Peyer's patch (tissue), 4 donors: ENCODE measurements around the gene SLC25A48.

Experiments
- POLR2A ChIP-seq, 2 donors: fragments of 450-650 bp; IDR thresholded peaks; one replicate each; pipeline ENCODE4 v1.5.1; 2017; ENCODE audit warnings: antibody characterized with exemption in 2 of 2, mild to moderate bottlenecking in 2 of 2, moderate library complexity in 2 of 2
- TF ChIP-seq, protein P1 (sequence below), 6 experiments: fragments of 450-650 bp in 4 of 6; fragments of 200-600 bp in 2 of 6; sonication (generic) in 1 of 6; IDR thresholded peaks; one replicate each; pipeline ENCODE4 v1.5.1; 2017 to 2019; ENCODE audit warnings: antibody characterized with exemption in 6 of 6, mild to moderate bottlenecking in 3 of 6, moderate library complexity in 1 of 6

DNA sequence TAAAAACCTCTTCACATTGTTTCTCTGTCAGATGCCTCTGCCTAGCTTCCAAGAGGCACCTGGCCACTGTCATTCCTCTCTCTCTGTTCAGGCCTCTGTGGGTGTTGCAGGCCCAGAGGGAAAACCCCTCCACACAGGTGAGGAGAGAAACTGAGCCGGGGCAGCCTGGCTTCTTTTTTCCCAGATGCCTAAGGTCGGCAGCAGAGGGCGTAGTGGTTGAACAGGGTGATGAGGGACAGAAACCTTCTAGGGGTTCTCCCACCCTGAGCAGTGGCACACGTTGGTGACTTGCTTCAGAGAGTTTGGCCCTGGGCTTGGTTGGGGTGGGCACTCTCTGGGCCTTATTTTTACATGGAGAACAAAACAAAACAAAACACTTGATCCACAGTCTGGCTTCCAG, 49.0 kb downstream of the SLC25A48 start:
- no peak for TF ChIP-seq POLR2A (IDR thresholded peaks at IDR 0.05)
- TF ChIP-seq, protein P1, sequence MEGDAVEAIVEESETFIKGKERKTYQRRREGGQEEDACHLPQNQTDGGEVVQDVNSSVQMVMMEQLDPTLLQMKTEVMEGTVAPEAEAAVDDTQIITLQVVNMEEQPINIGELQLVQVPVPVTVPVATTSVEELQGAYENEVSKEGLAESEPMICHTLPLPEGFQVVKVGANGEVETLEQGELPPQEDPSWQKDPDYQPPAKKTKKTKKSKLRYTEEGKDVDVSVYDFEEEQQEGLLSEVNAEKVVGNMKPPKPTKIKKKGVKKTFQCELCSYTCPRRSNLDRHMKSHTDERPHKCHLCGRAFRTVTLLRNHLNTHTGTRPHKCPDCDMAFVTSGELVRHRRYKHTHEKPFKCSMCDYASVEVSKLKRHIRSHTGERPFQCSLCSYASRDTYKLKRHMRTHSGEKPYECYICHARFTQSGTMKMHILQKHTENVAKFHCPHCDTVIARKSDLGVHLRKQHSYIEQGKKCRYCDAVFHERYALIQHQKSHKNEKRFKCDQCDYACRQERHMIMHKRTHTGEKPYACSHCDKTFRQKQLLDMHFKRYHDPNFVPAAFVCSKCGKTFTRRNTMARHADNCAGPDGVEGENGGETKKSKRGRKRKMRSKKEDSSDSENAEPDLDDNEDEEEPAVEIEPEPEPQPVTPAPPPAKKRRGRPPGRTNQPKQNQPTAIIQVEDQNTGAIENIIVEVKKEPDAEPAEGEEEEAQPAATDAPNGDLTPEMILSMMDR (IDR thresholded peaks at IDR 0.05) = no peak
